OCI-LY1 (cell line): ENCODE results near the gene TSPAN10.
"Not testable (repeated sequence)": the region's sequence is repeated elsewhere in the genome, so short reads cannot be mapped to it uniquely, and the experiment has no call there.

ENCODE experiments used
- H2AFZ ChIP-seq: fragments of 200-600 bp; sonication (generic), shearing (Covaris generic); 2 replicates; pipeline ENCODE4 v1.6.0; 2014; ENCODE audit warnings: antibody characterized with exemption, mild to moderate bottlenecking, low read length
- H3F3A ChIP-seq: fragments of 200-600 bp; sonication (generic), shearing (Covaris generic); 2 replicates; pipeline ENCODE4 v1.6.0; 2014; ENCODE audit warnings: mild to moderate bottlenecking, antibody characterized with exemption, low read length, moderate library complexity; ENCODE audit not compliant: insufficient read depth
- H3K27ac ChIP-seq: fragments of 200-600 bp; sonication (generic); 2 replicates; pipeline ENCODE4 v1.5.1; 2014; ENCODE audit warnings: low read length, mixed run types, mild to moderate bottlenecking, low read depth; ENCODE audit not compliant: poor library complexity, severe bottlenecking
- H3K27me3 ChIP-seq: fragments of 200-600 bp; sonication (generic); 2 replicates; pipeline ENCODE4 v1.6.0; 2014; ENCODE audit warnings: antibody characterized with exemption, mild to moderate bottlenecking, low read length, moderate library complexity; ENCODE audit not compliant: insufficient read depth
- H3K36me3 ChIP-seq: fragments of 200-600 bp; sonication (generic); 2 replicates; pipeline ENCODE4 v1.6.1; 2014; ENCODE audit warnings: mild to moderate bottlenecking, antibody characterized with exemption, low read length, moderate library complexity, mixed read lengths; ENCODE audit not compliant: insufficient read depth
- H3K4me1 ChIP-seq: fragments of 200-600 bp; sonication (generic); 2 replicates; pipeline ENCODE4 v1.5.1; 2014; ENCODE audit warnings: mild to moderate bottlenecking, low read length, moderate library complexity; ENCODE audit not compliant: insufficient read depth, severe bottlenecking
- H3K4me2 ChIP-seq: fragments of 200-600 bp; sonication (generic), shearing (Covaris generic); 2 replicates; pipeline ENCODE4 v1.6.1; 2014; ENCODE audit warnings: low read length
- H3K4me3 ChIP-seq: fragments of 200-600 bp; sonication (generic); 2 replicates; pipeline ENCODE4 v1.5.1; 2014; ENCODE audit warnings: low read length, low read depth, mild to moderate bottlenecking, mixed read lengths; ENCODE audit not compliant: poor library complexity, severe bottlenecking
- H3K79me2 ChIP-seq: fragments of 200-600 bp; shearing (Covaris generic); 2 replicates; pipeline ENCODE4 v1.6.1; 2016; ENCODE audit warnings: mixed run types, low read length, mixed read lengths; ENCODE audit not compliant: insufficient read depth
- H3K9ac ChIP-seq: fragments of 200-600 bp; sonication (generic), shearing (Covaris generic); 2 replicates; pipeline ENCODE4 v1.6.1; 2014; ENCODE audit warnings: mild to moderate bottlenecking, low read length, mixed read lengths
- H3K9me2 ChIP-seq: fragments of 200-600 bp; sonication (generic), shearing (Covaris generic); 2 replicates; pipeline ENCODE4 v1.6.1; 2014; ENCODE audit warnings: low read depth, mild to moderate bottlenecking, low read length, mixed read lengths
- H3K9me3 ChIP-seq: fragments of 200-600 bp; shearing (Covaris generic); 2 replicates; pipeline ENCODE4 v1.6.1; 2014; ENCODE audit warnings: low read length, mixed read lengths
- H4K20me1 ChIP-seq: fragments of 200-600 bp; sonication (generic), shearing (Covaris generic); 2 replicates; pipeline ENCODE4 v1.6.0; 2016; ENCODE audit warnings: mild to moderate bottlenecking, low read length; ENCODE audit not compliant: insufficient read depth
- EZH2 ChIP-seq: fragments of 200-600 bp; sonication (generic), shearing (Covaris generic); IDR thresholded peaks from 2 replicates; pipeline ENCODE4 v1.8.0; 2017; ENCODE audit warnings: borderline replicate concordance, mixed run types, mild to moderate bottlenecking, antibody characterized with exemption, low read length, moderate library complexity, mixed read lengths
- TF ChIP-seq, protein P1 (sequence below): fragments of 200-600 bp; sonication (generic), shearing (Covaris generic); IDR thresholded peaks from 2 replicates; pipeline ENCODE4 v1.5.1; 2017; ENCODE audit warnings: mild to moderate bottlenecking, antibody characterized with exemption, low read length, moderate library complexity, mixed read lengths

Gene TSPAN10

DNA sequence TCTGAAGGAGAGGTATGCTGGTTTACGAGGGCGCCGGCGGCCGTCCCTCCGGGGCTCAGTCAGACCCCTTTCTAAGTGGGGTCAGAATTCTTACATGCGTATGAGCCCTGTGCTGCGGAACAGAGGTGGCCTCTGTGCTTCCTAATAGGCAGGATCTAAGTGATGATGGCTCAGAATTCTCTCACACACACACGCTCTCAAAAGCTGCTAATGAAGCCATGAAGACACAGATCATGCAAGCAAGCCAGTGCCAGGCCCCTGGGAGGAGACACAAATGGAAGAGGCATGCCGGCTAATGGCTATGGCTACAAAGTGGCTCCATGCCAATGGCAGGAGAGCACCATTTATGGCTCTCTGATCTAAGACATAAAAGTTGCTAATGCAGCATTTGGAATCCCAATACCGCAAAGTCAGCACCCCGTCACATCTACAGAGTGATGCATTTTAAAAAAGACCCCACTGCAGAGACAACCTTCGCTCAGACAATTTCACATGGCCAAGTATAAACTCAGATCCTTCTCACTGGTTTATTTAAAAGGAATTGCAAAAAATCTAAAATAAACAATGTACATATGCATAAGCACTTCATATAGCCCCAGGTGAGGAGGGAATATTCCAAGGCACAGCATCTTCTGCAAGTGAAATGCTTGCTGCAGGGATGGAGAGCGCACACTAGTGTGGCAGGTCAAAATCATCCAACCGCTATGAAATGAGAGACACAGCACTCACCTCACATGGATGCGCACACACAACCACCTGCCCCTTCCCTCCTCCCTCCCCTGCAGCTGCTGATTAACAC, 24.6 kb upstream of the TSPAN10 start:
- no peaks in the 10 kb centered on the region for H4K20me1 ChIP-seq

DNA sequence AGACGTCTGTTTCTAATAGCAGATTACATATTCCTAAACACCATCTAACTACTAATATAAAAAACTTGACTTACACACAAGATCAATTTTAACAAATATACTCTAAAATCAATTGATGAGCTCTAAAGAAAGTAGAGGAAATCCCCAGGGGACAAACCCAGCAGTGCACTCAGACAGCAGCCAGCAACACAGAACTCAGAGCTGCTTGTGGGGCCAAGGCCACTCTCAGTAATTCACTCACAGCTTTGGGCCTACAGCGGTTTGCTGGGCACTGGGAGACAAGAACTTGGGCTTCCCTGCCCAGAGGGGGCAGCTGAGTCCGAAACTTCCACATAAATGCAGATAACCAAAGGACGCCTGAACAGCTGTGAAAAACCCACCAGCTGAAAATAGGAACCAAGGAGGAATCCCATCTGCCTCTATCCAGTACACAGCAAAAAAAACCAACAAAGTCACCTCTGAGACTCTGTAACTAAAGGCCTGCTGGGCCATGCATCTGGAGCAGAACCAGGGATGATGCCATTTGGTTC, 21.5 kb upstream of the TSPAN10 start:
- Histone ChIP-seq H3K79me2 (peaks cover 14% of the 10 kb centered on the region; the same call in 1 of the 2 replicates), H3K27ac (no peak overlapping the region)

More for the DNA sequence above, 24.6 kb upstream of the TSPAN10 start:
- Histone ChIP-seq H3K9me2 (no peaks in the 10 kb centered on the region), H3K27ac (no peak overlapping the region), H3K4me2 (no peak overlapping the region), H3K27me3 (no peaks in the 10 kb centered on the region), H3K9me3 (no peaks in the 10 kb centered on the region), H3K79me2 (peaks cover 14% of the 10 kb centered on the region; the same call in 1 of the 2 replicates), H3K4me1 (no peaks in the 10 kb centered on the region), H3K4me3 (no peak overlapping the region), H2AFZ (no peak overlapping the region), H3F3A (no peaks in the 10 kb centered on the region), H3K36me3 (peaks cover 89% of the 10 kb centered on the region), H3K9ac (no peak overlapping the region)
- TF ChIP-seq EZH2 = no peak
- TF ChIP-seq, protein P1, sequence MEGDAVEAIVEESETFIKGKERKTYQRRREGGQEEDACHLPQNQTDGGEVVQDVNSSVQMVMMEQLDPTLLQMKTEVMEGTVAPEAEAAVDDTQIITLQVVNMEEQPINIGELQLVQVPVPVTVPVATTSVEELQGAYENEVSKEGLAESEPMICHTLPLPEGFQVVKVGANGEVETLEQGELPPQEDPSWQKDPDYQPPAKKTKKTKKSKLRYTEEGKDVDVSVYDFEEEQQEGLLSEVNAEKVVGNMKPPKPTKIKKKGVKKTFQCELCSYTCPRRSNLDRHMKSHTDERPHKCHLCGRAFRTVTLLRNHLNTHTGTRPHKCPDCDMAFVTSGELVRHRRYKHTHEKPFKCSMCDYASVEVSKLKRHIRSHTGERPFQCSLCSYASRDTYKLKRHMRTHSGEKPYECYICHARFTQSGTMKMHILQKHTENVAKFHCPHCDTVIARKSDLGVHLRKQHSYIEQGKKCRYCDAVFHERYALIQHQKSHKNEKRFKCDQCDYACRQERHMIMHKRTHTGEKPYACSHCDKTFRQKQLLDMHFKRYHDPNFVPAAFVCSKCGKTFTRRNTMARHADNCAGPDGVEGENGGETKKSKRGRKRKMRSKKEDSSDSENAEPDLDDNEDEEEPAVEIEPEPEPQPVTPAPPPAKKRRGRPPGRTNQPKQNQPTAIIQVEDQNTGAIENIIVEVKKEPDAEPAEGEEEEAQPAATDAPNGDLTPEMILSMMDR = no peak

GRCh38 chr17:81616877-81617276, 20.1 kb upstream of the TSPAN10 start:
- Histone ChIP-seq H3K36me3 (peaks cover 83% of the 10 kb centered on the region), H4K20me1 (no peaks in the 10 kb centered on the region), H3K79me2 (peaks cover 14% of the 10 kb centered on the region; the same call in 1 of the 2 replicates)

More for the DNA sequence above, 21.5 kb upstream of the TSPAN10 start:
- Histone ChIP-seq H3F3A (no peaks in the 10 kb centered on the region), H3K9me2 (no peaks in the 10 kb centered on the region), H3K27me3 (no peaks in the 10 kb centered on the region), H3K4me2 (no peak overlapping the region), H3K4me1 (no peaks in the 10 kb centered on the region), H3K4me3 (no peak overlapping the region), H3K9me3 (no peaks in the 10 kb centered on the region), H3K36me3 (peaks cover 76% of the 10 kb centered on the region), H2AFZ (no peak overlapping the region), H3K9ac (no peak overlapping the region), H4K20me1 (no peaks in the 10 kb centered on the region)
- TF ChIP-seq EZH2 = no peak
- TF ChIP-seq, protein P1 = no peak

DNA sequence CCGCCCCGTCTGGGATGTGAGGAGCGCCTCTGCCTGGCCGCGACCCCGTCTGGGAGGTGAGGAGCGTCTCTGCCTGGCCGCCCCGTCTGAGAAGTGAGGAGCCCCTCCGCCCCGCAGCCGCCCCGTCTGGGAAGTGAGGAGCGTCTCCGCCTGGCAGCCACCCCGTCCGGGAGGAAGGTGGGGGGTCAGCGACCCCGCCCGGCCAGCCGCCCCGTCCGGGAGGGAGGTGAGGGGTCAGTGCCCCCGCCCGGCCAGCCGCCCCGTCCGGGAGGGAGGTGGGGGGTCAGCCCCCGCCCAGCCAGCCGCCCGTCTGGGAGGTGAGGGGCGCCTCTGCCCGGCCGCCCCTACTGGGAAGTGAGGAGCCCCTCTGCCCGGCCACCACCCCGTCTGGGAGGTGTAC, 18.7 kb upstream of the TSPAN10 start:
- Histone ChIP-seq H3K36me3 (peaks cover 82% of the 10 kb centered on the region), H3K79me2 (peaks cover 14% of the 10 kb centered on the region; the same call in 1 of the 2 replicates)
- not testable (repeated sequence) for H3K4me1 ChIP-seq, H3K9me3 ChIP-seq, H2AFZ ChIP-seq, H3K9me2 ChIP-seq, H3F3A ChIP-seq, H3K27ac ChIP-seq, H4K20me1 ChIP-seq, H3K27me3 ChIP-seq, H3K4me3 ChIP-seq, H3K9ac ChIP-seq, H3K4me2 ChIP-seq

More at GRCh38 chr17:81616877-81617276, 20.1 kb upstream of the TSPAN10 start:
- Histone ChIP-seq H3K9me2 (no peaks in the 10 kb centered on the region), H3K4me1 (no peaks in the 10 kb centered on the region), H3K4me3 (no peak overlapping the region), H2AFZ (no peak overlapping the region), H3K9ac (no peak overlapping the region), H3K27me3 (no peaks in the 10 kb centered on the region), H3F3A (no peaks in the 10 kb centered on the region), H3K27ac (no peak overlapping the region), H3K9me3 (no peaks in the 10 kb centered on the region), H3K4me2 (no peak overlapping the region)
- TF ChIP-seq EZH2 = no peak
- TF ChIP-seq, protein P1 = no peak
